ENCODE data around the gene OGFOD3. TPM values are rescaled to one million over a fixed set of nuclear protein-coding genes. Genes with fewer than 3 reads are reported as not detected.
A peak's percentile ranks its signal among the peaks of the same experiment; 100 is the strongest.

OGFOD3 gene
- total and polyA plus RNA-seq, 9 of the 15 experiments (the other 6 are each of a cell fraction or from before 2014, with no cell fraction given), result 0.69 to 44.7 (median 18.9) TPM

- BruUV-seq (replicated peaks), result no TSS peak
- Histone ChIP-seq H3K9ac (ENCODE audit: insufficient read depth in 1 of 2, low read depth in 2 of 2, low read length in 2 of 2) (peak overlapping the region in 1 of 2 experiments; percentile 46; a peak in 1 of 4 replicates), H3K36me3 (ENCODE audit: control insufficient read depth, insufficient read depth, low read length) (peaks cover 94% of the 10 kb centered on the region), H3K4me3 (no peak overlapping the region), H3K27me3 (ENCODE audit: control insufficient read depth in 2 of 2, insufficient read depth in 2 of 2, low read length in 2 of 2) (no peaks in the 10 kb centered on the region; a peak in 1 of 5 replicates), H3K79me2 (ENCODE audit: control insufficient read depth, insufficient read depth, low read length) (peaks cover 86% of the 10 kb centered on the region), H4K20me1 (replicated peaks; ENCODE audit: control insufficient read depth, insufficient read depth, low read length) (no peaks in the 10 kb centered on the region), H3K9me1 (ENCODE audit: control insufficient read depth, insufficient read depth, low read length) (peaks cover 6% of the 10 kb centered on the region), H2AFZ (ENCODE audit: low read depth, low read length) (no peak overlapping the region), H3K9me3 (replicated peaks; ENCODE audit: control insufficient read depth, insufficient read depth, low read depth, low read length) (no peaks in the 10 kb centered on the region), H3K4me1 (replicated peaks in 1 of 2; ENCODE audit: control insufficient read depth in 2 of 2, insufficient read depth in 2 of 2, low read length in 2 of 2) (peaks cover 49% of the 10 kb centered on the region in 2 experiments), H3K4me2 (ENCODE audit: insufficient read depth, low read length) (no peak overlapping the region), H3K27ac (ENCODE audit: extremely low read depth, low read depth, low read length) (no peak overlapping the region)
- DNase-seq (ENCODE audit: extremely low read depth in 1 of 4, low spot score in 3 of 4) (no peak), ATAC-seq (no peak), FAIRE-seq (no peak)
- intact Hi-C loops (cut with micrococcal nuclease) (no loop called here), in situ Hi-C loops (cut with MboI) (no loop called here)
- WGBS (ENCODE audit: insufficient coverage, low coverage, missing lambda C conversion rate), result 93% methylated on average over 11 of the region's 11 CpGs
- ChIA-PET POLR2A (interaction anchor here (0.6 to 1.1 kb wide), 2 partner anchors 10 to 98 kb away, joined by 3 to 5 read pairs; no protein-coding TSS in a partner anchor), CTCF (ENCODE audit: low intra/inter-chr PET ratio) (no interaction called here)
- TF ChIP-seq BACH1 (tag; IDR thresholded peaks at IDR 0.05) (no peak), BDP1 (IDR thresholded peaks at IDR 0.05; ENCODE audit: insufficient read depth, insufficient read length) (no peak), USF2 (CRISPR knock-in tag; IDR thresholded peaks at IDR 0.05) (no peak), SNRNP70 (optimal IDR thresholded peaks at IDR 0.05; ENCODE audit: low read depth, low read length) (no peak), ELK3 (CRISPR knock-in tag; IDR thresholded peaks at IDR 0.05) (no peak), PKNOX1 (IDR thresholded peaks at IDR 0.05) (no peak), HOXB6 (CRISPR knock-in tag; IDR thresholded peaks at IDR 0.05; ENCODE audit: borderline replicate concordance) (no peak), ZNF274 (IDR thresholded peaks at IDR 0.05; ENCODE audit: borderline replicate concordance, low read depth, low read length) (no peak), ZNF384 (IDR thresholded peaks at IDR 0.05; ENCODE audit: low read depth, low read length) (no peak), PHF8 (IDR thresholded peaks at IDR 0.05; ENCODE audit: borderline replicate concordance, low read length) (no peak)
These were observed 46.2 kb upstream of the OGFOD3 start for GRCh38 chr17:82464567-82464929.
